ENCODE data around the gene RBFOX2. TPM values are rescaled to one million over a fixed set of nuclear protein-coding genes. Genes with fewer than 3 reads are reported as not detected.

The RBFOX2 gene
- total and polyA plus RNA-seq, 2 of the 8 experiments (the other 6 are each of a cell fraction or from before 2014, with no cell fraction given) = 121 to 122 TPM

GRCh38 chr22:36015155-36015810 is 13.3 kb downstream of the RBFOX2 start:
- H3K79me1 ChIP-seq (ENCODE audit: low read depth, low read length) = peaks cover 8% of the 10 kb centered on the region
- no peak overlapping the region for H2AFZ ChIP-seq (ENCODE audit: low read length)
- H4K20me1 ChIP-seq (replicated peaks in 1 of 2; ENCODE audit: control insufficient read depth in 1 of 2, insufficient read depth in 2 of 2, low read length in 2 of 2) = peaks cover 4 to 17% of the 10 kb centered on the region in 2 experiments
- no peak overlapping the region for H2BK12ac ChIP-seq (ENCODE audit: low read depth, low read length)
- FAIRE-seq = no peak
- no peak overlapping the region for H2BK5ac ChIP-seq (ENCODE audit: low read depth, low read length)
- no peak overlapping the region for H2BK15ac ChIP-seq (ENCODE audit: low read length)
- H4K5ac ChIP-seq (ENCODE audit: insufficient read length, low read depth, low read length) = no peak overlapping the region
- H3K4me1 ChIP-seq (replicated peaks in 1 of 4; ENCODE audit: control insufficient read depth in 3 of 4, insufficient read depth in 4 of 4, low read length in 3 of 4) = peaks cover 0 to 9% (median 4%) of the 10 kb centered on the region in 4 experiments; a peak in 5 of 7 replicates
- H3K14ac ChIP-seq (ENCODE audit: insufficient read length) = no peak overlapping the region
- no peaks in the 10 kb centered on the region for H3K36me3 ChIP-seq (ENCODE audit: control insufficient read depth in 2 of 4, insufficient read depth in 4 of 4, low read length in 3 of 4)
- H3K9ac ChIP-seq (replicated peaks in 1 of 4; ENCODE audit: extremely low read depth in 1 of 4, low read depth in 3 of 4, low read length in 3 of 4) = no peak overlapping the region
- no peaks in the 10 kb centered on the region for H3K27me3 ChIP-seq (replicated peaks in 1 of 4; ENCODE audit: control insufficient read depth in 3 of 4, extremely low read depth in 1 of 4, insufficient read depth in 3 of 4, low read length in 3 of 4)
- H3K4me3 ChIP-seq (ENCODE audit: extremely low read depth in 1 of 4, insufficient read depth in 2 of 4, low read depth in 3 of 4, low read length in 4 of 4) = no peak overlapping the region
- no peak overlapping the region for H2AK5ac ChIP-seq (ENCODE audit: low read depth, low read length)
- no peaks in the 10 kb centered on the region; the same call in 1 of the 2 replicates for H3K23me2 ChIP-seq (ENCODE audit: low read depth, low read length)
- H3K4me2 ChIP-seq (ENCODE audit: insufficient read depth in 1 of 2, low read depth in 2 of 2, low read length in 2 of 2) = no peak overlapping the region
- no peak overlapping the region for H2BK120ac ChIP-seq (replicated peaks; ENCODE audit: low read depth, low read length)
- no peak overlapping the region for H3K56ac ChIP-seq (replicated peaks; ENCODE audit: insufficient read length, low read depth, low read length)
- H3K18ac ChIP-seq (ENCODE audit: extremely low read depth, low read length) = no peak overlapping the region
- H3K23ac ChIP-seq (ENCODE audit: insufficient read length) = no peak overlapping the region
- no peak overlapping the region for H4K91ac ChIP-seq (replicated peaks; ENCODE audit: insufficient read length, low read length)
- H3K27ac ChIP-seq (ENCODE audit: low read depth, low read length) = no peak overlapping the region
- H3K79me2 ChIP-seq (ENCODE audit: control insufficient read depth in 1 of 2, insufficient read depth in 2 of 2, low read length in 2 of 2) = peaks cover 9 to 86% of the 10 kb centered on the region in 2 experiments; a peak in 3 of 4 replicates
- ChIA-PET CTCF (ENCODE audit: partially characterized antibody) (interaction anchor here (1.0 to 2.7 kb wide), 4 partner anchors 8 to 109 kb away, joined by 3 to 16 read pairs (median 4); no protein-coding TSS in a partner anchor), POLR2A (ENCODE audit: partially characterized antibody) (interaction anchor here (5.4 kb wide), 1 partner anchor 12 kb away, joined by 44 read pairs; the partner anchor contains the start of gene RBFOX2)
- no peaks in the 10 kb centered on the region for H3K9me3 ChIP-seq (ENCODE audit: insufficient read depth in 2 of 2, low read depth in 1 of 2, low read length in 1 of 2)
- DNase-seq (ENCODE audit: low read depth in 1 of 2, low spot score in 2 of 2) = no peak
- no peak overlapping the region for H2BK20ac ChIP-seq (ENCODE audit: low read length)
- WGBS, 2 experiments (ENCODE audit: extremely low coverage in 1 of 2, insufficient coverage in 1 of 2, insufficient read length in 1 of 2, insufficient replicate concordance in 2 of 2, low coverage in 1 of 2, low lambda C conversion rate in 2 of 2, missing lambda C conversion rate in 1 of 2) = 74% methylated on average over 4 of the region's 4 CpGs; no CpG with 5 or more reads in 1 of the 2 experiments
- no peak overlapping the region for H3K4ac ChIP-seq (replicated peaks; ENCODE audit: insufficient read length, low read depth, low read length)
- no peak overlapping the region for H4K8ac ChIP-seq (ENCODE audit: extremely low read depth, insufficient read depth, low read length)
- TF ChIP-seq GTF2F1 (IDR thresholded peaks at IDR 0.05; ENCODE audit: borderline replicate concordance, low read depth, low read length) (no peak), ATF3 (IDR thresholded peaks at IDR 0.05; ENCODE audit: insufficient read depth, low read depth, low read length) (no peak), BACH1 (IDR thresholded peaks at IDR 0.05; ENCODE audit: low read length) (no peak), TAF1 (IDR thresholded peaks at IDR 0.05; ENCODE audit: low read depth, low read length) (no peak), CTBP2 (IDR thresholded peaks at IDR 0.05; ENCODE audit: borderline replicate concordance, insufficient read depth, insufficient read length, low read length) (no peak), HDAC2 (IDR thresholded peaks at IDR 0.05; ENCODE audit: borderline replicate concordance in 1 of 2, low read depth in 2 of 2, low read length in 2 of 2) (no peak), CHD1 (IDR thresholded peaks at IDR 0.05; ENCODE audit: low read depth, low read length) (no peak), CBX8 (IDR thresholded peaks at IDR 0.05; ENCODE audit: borderline replicate concordance, low read depth, low read length) (no peak), USF2 (IDR thresholded peaks at IDR 0.05; ENCODE audit: low read length) (no peak)
- TF ChIP-seq, protein P1, sequence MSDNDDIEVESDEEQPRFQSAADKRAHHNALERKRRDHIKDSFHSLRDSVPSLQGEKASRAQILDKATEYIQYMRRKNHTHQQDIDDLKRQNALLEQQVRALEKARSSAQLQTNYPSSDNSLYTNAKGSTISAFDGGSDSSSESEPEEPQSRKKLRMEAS (IDR thresholded peaks at IDR 0.05) = no peak

All from H1 (cell line).